GM12878 (cell line): ENCODE measurements around the gene UGT1A8. TPM values are rescaled to one million over a fixed set of nuclear protein-coding genes. Genes with fewer than 3 reads are reported as not detected.
"Not testable (repeated sequence)": the region's sequence is repeated elsewhere in the genome, so short reads cannot be mapped to it uniquely, and the experiment has no call there.

ENCODE experiments used
- ATAC-seq: fragments of 200-7000 bp; cut with Tn5 transposase; 3 replicates; pipeline ENCODE4 v1.9.1; 2020; ENCODE audit warnings: mild to moderate bottlenecking, moderate library complexity
- BruUV-seq: library from RNA; stranded (reverse); fragments of 400-500 nt; replicated peaks from 2 replicates; lab custom pipeline; 2021; lab: Mats Ljungman, UMichigan
- CTCF ChIA-PET: fragments of 300-600 bp; sonication (Branson Sonifier 250); formaldehyde crosslinking; extraction: SDS; loops from one replicate; lab custom pipeline; 2021; ENCODE audit warnings: inconsistent platforms; lab: Yijun Ruan, JAX
- POLR2A ChIA-PET: fragments of 350-600 bp; formaldehyde crosslinking; extraction: SDS; loops from one replicate; lab custom pipeline; 2021; ENCODE audit warnings: inconsistent platforms; lab: Charles Lee
- RAD21 ChIA-PET: fragments of 300-600 bp; sonication (Branson Sonifier 250); formaldehyde crosslinking; loops from one replicate; lab custom pipeline; 2023; ENCODE audit warnings: antibody characterized with exemption; ENCODE audit not compliant: unreplicated experiment; lab: Charles Lee
- SMC1A ChIA-PET: fragments of 300-600 bp; sonication (Branson Sonifier 250); formaldehyde crosslinking; loops from one replicate; lab custom pipeline; 2023; ENCODE audit not compliant: unreplicated experiment, uncharacterized antibody; lab: Charles Lee
- DNase-seq: peaks from one replicate; pipeline ENCODE4 v3.0.0-alpha.2; 2011; ENCODE audit warnings: low read depth, low spot score
- FAIRE-seq: peaks from 3 replicates; lab custom pipeline; 2011; peaks lifted over from hg19 to GRCh38; lab: Jason Lieb, UNC
- H2AFZ ChIP-seq: 2 replicates; pipeline ENCODE4 v1.6.0; 2011; ENCODE audit warnings: low read depth, low read length, control low read depth; ENCODE audit not compliant: control insufficient read depth
- H3K27ac ChIP-seq: 2 replicates; pipeline ENCODE4 v1.5.1; 2011; ENCODE audit warnings: control low read depth; ENCODE audit not compliant: control insufficient read depth, insufficient read depth
- H3K27me3 ChIP-seq, 2 experiments: replicated peaks in 1 of 2; 2 replicates each; pipeline versions ENCODE4 v1.6.0 to v1.6.1; 2011; ENCODE audit warnings: low read length in 1 of 2; ENCODE audit not compliant: control insufficient read depth in 2 of 2, insufficient read depth in 2 of 2
- H3K36me3 ChIP-seq, 2 experiments: 2 replicates each; pipeline ENCODE4 v1.5.1; 2011; ENCODE audit warnings: low read length in 1 of 2; ENCODE audit not compliant: control insufficient read depth in 2 of 2, insufficient read depth in 2 of 2
- H3K4me1 ChIP-seq: 2 replicates; pipeline ENCODE4 v1.6.1; 2011; ENCODE audit warnings: mild to moderate bottlenecking, low read length, moderate library complexity, mixed read lengths; ENCODE audit not compliant: control insufficient read depth, insufficient read depth
- H3K4me2 ChIP-seq: 2 replicates; pipeline ENCODE4 v1.6.0; 2011; ENCODE audit warnings: control low read depth; ENCODE audit not compliant: control insufficient read depth, insufficient read depth
- H3K4me3 ChIP-seq: fragments of 200-600 bp; sonication (generic); 2 replicates; pipeline ENCODE4 v1.5.1; 2016
- H3K79me2 ChIP-seq: 2 replicates; pipeline ENCODE4 v1.6.0; 2011; ENCODE audit warnings: low read length; ENCODE audit not compliant: control insufficient read depth, insufficient read depth
- H3K9ac ChIP-seq: 2 replicates; pipeline ENCODE4 v1.8.0; 2011; ENCODE audit warnings: low read length, control low read depth, mixed read lengths; ENCODE audit not compliant: control insufficient read depth, insufficient read depth
- H3K9me3 ChIP-seq: replicated peaks from 3 replicates; pipeline ENCODE4 v1.5.1; 2011; ENCODE audit warnings: mild to moderate bottlenecking, low read length; ENCODE audit not compliant: control insufficient read depth, insufficient read depth
- H4K20me1 ChIP-seq: 2 replicates; pipeline ENCODE4 v1.6.0; 2011; ENCODE audit not compliant: control insufficient read depth, insufficient read depth
- WGBS: methylation state at CpG from one replicate; pipeline ENCODE4 v1.1.6; 2016; ENCODE audit warnings: low lambda C conversion rate; ENCODE audit not compliant: insufficient replicate concordance, insufficient coverage; ENCODE audit errors: missing lambda C conversion rate; 5-methylcytosine and 5-hydroxymethylcytosine counted together
- in situ Hi-C: fragments of 300-500 bp; cut with MboI; formaldehyde crosslinking; loops from 9 replicates; pipeline ENCODE4 v1.14.3; 2018; ENCODE audit warnings: mixed read lengths
- intact Hi-C: fragments of 100-400 bp; cut with micrococcal nuclease; formaldehyde crosslinking; loops from one replicate; pipeline ENCODE4 v1.14.2; 2022; ENCODE audit not compliant: unreplicated experiment
- polyA plus RNA-seq, 11 experiments: library from polyadenylated mRNA; depleted of rRNA in 4 of 11; unstranded in 6 of 11; stranded (reverse) in 5 of 11; fragments of >200 nt; fragmentation: Nextera tagmentation in 4 of 11; fragmentation: Illumina TruSeq in 1 of 11; extraction: Ambion mirVana in 4 of 11; extraction: Trizol in 1 of 11; gene quantifications; 1 replicate in 1 of 11; 2 replicates in 10 of 11; pipeline versions ENCODE4 v1.2.1 to v1.2.3, GENCODE V29; 2011 to 2016; ENCODE audit warnings: inconsistent platforms in 2 of 11, missing spikeins in 2 of 11, low read depth in 1 of 11
- total RNA-seq, 4 experiments: library from RNA; depleted of rRNA in 3 of 4; stranded (reverse); fragments of >200 nt in 3 of 4; fragmentation: Illumina TruSeq in 1 of 4; extraction: Trizol in 1 of 4; gene quantifications; 2 replicates each; pipeline versions ENCODE4 v1.2.1 to v1.2.3, GENCODE V29; 2013 to 2021

The UGT1A8 gene
- total and polyA plus RNA-seq, 10 of the 15 experiments (the other 5 are each of a cell fraction or from before 2014, with no cell fraction given), result not detected

DNA sequence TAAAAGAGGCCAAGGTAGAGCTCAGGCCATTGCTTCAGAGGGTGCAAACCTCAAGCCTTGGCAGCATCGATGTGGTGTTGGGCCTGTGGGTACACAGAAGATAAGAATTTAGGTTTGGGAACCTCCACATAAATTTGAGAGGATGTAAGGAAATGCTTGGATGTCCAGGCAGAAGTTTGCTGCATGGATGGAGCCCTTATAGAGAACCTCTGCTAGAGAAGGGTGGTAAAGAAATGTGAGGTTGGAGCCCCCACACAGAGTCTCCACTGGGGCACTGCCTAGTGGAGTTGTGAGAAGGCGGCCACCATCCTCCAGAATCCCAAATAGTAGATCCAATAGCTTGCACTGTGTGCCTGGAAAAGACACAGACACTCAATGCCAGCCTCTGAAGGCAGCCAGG lies 133.3 kb downstream of the UGT1A8 start:
- SMC1A ChIA-PET, H3K36me3 ChIP-seq, FAIRE-seq, H3K27me3 ChIP-seq, ATAC-seq, intact Hi-C loops, H3K4me3 ChIP-seq, H3K4me2 ChIP-seq, H3K4me1 ChIP-seq, in situ Hi-C loops, H3K9me3 ChIP-seq, H3K9ac ChIP-seq, BruUV-seq, H3K79me2 ChIP-seq, H3K27ac ChIP-seq, RAD21 ChIA-PET, CTCF ChIA-PET, DNase-seq, H2AFZ ChIP-seq, H4K20me1 ChIP-seq, POLR2A ChIA-PET: not testable (repeated sequence)
- WGBS, result 0% methylated on average over 2 of the region's 2 CpGs

DNA sequence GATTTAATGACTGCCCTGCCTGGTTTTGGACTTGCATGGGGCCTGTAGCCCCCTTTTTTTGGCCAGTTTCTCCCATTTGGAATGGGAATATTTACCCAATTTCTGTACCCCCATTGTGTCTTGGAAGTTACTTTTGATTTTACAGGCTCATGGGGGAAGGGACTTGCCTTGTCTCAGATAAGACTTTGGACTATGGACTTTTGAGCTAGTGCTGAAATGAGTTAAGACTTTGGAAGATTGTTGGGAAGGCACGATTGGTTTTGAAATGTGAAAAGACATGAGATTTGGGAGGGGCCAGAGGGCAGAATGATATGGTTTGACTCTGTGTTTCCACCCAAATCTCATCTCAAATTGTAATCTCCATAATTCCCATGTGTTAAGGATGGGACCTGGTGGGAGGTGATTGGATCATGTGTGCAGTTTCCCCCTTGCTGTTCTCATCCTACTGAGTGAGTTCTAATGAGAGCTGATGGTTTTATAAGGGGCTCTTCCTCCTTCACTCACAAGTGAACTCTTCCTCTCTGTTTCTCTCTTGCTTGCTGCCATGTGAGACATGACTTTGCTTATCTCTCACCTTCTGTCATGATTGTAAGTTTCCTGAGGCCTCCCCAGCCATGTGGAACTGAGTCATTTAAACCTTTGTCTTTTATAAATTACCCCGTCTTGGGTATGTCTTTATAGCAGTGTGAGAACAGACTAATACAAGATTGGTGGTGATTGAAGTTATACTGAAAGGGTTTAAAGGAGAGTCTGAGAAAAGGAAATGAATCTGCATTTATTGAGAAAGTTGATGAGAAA lies 134.0 kb downstream of the UGT1A8 start:
- intact Hi-C loops, H3K9me3 ChIP-seq, H3K4me1 ChIP-seq, H3K27ac ChIP-seq, H3K4me3 ChIP-seq, H3K4me2 ChIP-seq, H3K27me3 ChIP-seq, H3K79me2 ChIP-seq, FAIRE-seq, BruUV-seq, POLR2A ChIA-PET, H4K20me1 ChIP-seq, in situ Hi-C loops, H2AFZ ChIP-seq, RAD21 ChIA-PET, CTCF ChIA-PET, H3K9ac ChIP-seq, ATAC-seq, H3K36me3 ChIP-seq, DNase-seq: not testable (repeated sequence)
- WGBS, result 0% methylated on average over 2 of the region's 2 CpGs
- SMC1A ChIA-PET, result interaction anchor here (0.6 kb wide), 1 partner anchor 127 kb away, joined by 3 read pairs; no protein-coding TSS in a partner anchor
